ENCODE measurements around the gene GPX7.

DNA sequence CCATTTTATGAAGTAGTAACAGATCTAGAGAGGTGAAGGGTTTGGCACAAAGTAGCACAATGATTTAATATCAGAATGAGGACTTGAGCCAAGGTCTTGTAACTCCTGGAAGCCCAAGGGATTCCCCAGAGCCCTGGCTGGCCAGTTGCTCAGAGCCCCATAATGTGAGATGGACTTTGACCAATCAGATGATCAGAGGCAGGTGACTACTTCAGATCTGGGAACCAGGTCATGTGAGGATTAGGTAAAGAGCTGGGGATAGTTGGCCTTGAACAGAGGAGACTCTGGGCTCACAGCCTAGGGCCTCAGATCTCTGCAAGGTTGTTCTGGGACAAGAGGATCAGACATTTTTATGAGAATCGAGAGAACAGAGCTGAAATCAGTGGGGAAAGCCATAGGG, 49.7 kb downstream of the GPX7 start:
- TF ChIP-seq, protein P1, sequence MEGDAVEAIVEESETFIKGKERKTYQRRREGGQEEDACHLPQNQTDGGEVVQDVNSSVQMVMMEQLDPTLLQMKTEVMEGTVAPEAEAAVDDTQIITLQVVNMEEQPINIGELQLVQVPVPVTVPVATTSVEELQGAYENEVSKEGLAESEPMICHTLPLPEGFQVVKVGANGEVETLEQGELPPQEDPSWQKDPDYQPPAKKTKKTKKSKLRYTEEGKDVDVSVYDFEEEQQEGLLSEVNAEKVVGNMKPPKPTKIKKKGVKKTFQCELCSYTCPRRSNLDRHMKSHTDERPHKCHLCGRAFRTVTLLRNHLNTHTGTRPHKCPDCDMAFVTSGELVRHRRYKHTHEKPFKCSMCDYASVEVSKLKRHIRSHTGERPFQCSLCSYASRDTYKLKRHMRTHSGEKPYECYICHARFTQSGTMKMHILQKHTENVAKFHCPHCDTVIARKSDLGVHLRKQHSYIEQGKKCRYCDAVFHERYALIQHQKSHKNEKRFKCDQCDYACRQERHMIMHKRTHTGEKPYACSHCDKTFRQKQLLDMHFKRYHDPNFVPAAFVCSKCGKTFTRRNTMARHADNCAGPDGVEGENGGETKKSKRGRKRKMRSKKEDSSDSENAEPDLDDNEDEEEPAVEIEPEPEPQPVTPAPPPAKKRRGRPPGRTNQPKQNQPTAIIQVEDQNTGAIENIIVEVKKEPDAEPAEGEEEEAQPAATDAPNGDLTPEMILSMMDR (IDR thresholded peaks at IDR 0.05), result no peak
- TF ChIP-seq ZFX (IDR thresholded peaks at IDR 0.05; ENCODE audit: borderline replicate concordance), result no peak
